Ovary (tissue), 3 donors: ENCODE results near the gene MINPP1.
"Not testable (repeated sequence)": the region's sequence is repeated elsewhere in the genome, so short reads cannot be mapped to it uniquely, and the experiment has no call there.

Experiments used
- CTCF ChIP-seq, 3 donors: fragments of 450-650 bp in 2 of 3; fragments of 200-600 bp in 1 of 3; IDR thresholded peaks; one replicate each; pipeline versions ENCODE4 v1.5.1 to v1.8.0; 2016 to 2022; ENCODE audit warnings: antibody characterized with exemption in 3 of 3, mild to moderate bottlenecking in 1 of 3
- EP300 ChIP-seq: sonication (generic); formaldehyde crosslinking; IDR thresholded peaks from one replicate; pipeline ENCODE4 v1.6.1; 2017; ENCODE audit warnings: antibody characterized with exemption
- POLR2A ChIP-seq: fragments of 450-650 bp; IDR thresholded peaks from one replicate; pipeline ENCODE4 v1.6.1; 2017; ENCODE audit warnings: antibody characterized with exemption, mild to moderate bottlenecking, moderate library complexity
- donor health status: DM: no; HTN: no; CAD: no.

- not testable (repeated sequence) for TF ChIP-seq CTCF (IDR thresholded peaks at IDR 0.05); POLR2A; EP300
These were observed 12.2 kb upstream of the MINPP1 start for GRCh38 chr10:87492450-87492849.
